PC-3 (cell line): ENCODE measurements around the gene PACRG. TPM values are rescaled to one million over a fixed set of nuclear protein-coding genes. Genes with fewer than 3 reads are reported as not detected.

Experiments
- ATAC-seq: fragments of 200-7000 bp; cut with Tn5 transposase; 2 replicates; pipeline ENCODE4 v1.9.1; 2020; ENCODE audit warnings: mild to moderate bottlenecking, moderate library complexity
- BruUV-seq: library from RNA; stranded (reverse); fragments of 400-500 nt; replicated peaks from 2 replicates; lab custom pipeline; 2021; lab: Mats Ljungman, UMichigan
- CTCF ChIA-PET: fragments of 300-600 bp; sonication (Branson Sonifier 250); formaldehyde crosslinking; loops from one replicate; lab custom pipeline; 2022; ENCODE audit warnings: antibody characterized with exemption; lab: Charles Lee
- POLR2A ChIA-PET: fragments of 300-600 bp; sonication (Branson Sonifier 250); formaldehyde crosslinking; loops from one replicate; lab custom pipeline; 2022; ENCODE audit warnings: antibody characterized with exemption; ENCODE audit not compliant: unreplicated experiment; lab: Charles Lee
- DNase-seq: peaks from one replicate; pipeline ENCODE4 v3.0.0-alpha.2; 2015
- H2AFZ ChIP-seq: fragments of 300-600 bp; sonication (generic); 2 replicates; pipeline ENCODE4 v1.6.0; 2016; ENCODE audit warnings: antibody characterized with exemption, low read length
- H3F3A ChIP-seq: fragments of 300-600 bp; sonication (generic); one replicate; pipeline ENCODE4 v1.6.0; 2017; ENCODE audit warnings: antibody characterized with exemption, low read length, control low read depth, mild to moderate bottlenecking; ENCODE audit not compliant: unreplicated experiment
- H3K27ac ChIP-seq: fragments of 300-600 bp; sonication (generic); 2 replicates; pipeline ENCODE4 v1.5.1; 2016; ENCODE audit warnings: mild to moderate bottlenecking, low read length
- H3K27me3 ChIP-seq: fragments of 300-600 bp; sonication (generic); 2 replicates; pipeline ENCODE4 v1.6.1; 2016; ENCODE audit warnings: low read length, mixed read lengths
- H3K36me3 ChIP-seq: fragments of 300-600 bp; sonication (generic); 2 replicates; pipeline ENCODE4 v1.6.1; 2016; ENCODE audit warnings: low read depth, mixed run types, low read length, mixed read lengths
- H3K4me1 ChIP-seq: fragments of 300-600 bp; sonication (generic); 2 replicates; pipeline ENCODE4 v1.5.1; 2016; ENCODE audit warnings: low read length; ENCODE audit not compliant: insufficient read depth
- H3K4me2 ChIP-seq: fragments of 300-600 bp; sonication (generic); 2 replicates; pipeline ENCODE4 v1.6.0; 2016; ENCODE audit warnings: low read length
- H3K4me3 ChIP-seq: fragments of 300-600 bp; sonication (generic); 2 replicates; pipeline ENCODE4 v1.5.1; 2016; ENCODE audit warnings: mild to moderate bottlenecking, low read length, mixed read lengths
- H3K79me2 ChIP-seq: fragments of 300-600 bp; sonication (generic); 2 replicates; pipeline ENCODE4 v1.6.1; 2017; ENCODE audit warnings: low read length, mixed read lengths
- H3K9ac ChIP-seq: fragments of 300-600 bp; sonication (generic); 2 replicates; pipeline ENCODE4 v1.6.0; 2016; ENCODE audit warnings: mild to moderate bottlenecking, low read length
- H3K9me2 ChIP-seq: fragments of 300-600 bp; sonication (generic); replicated peaks from 2 replicates; pipeline ENCODE4 v1.6.1; 2016; ENCODE audit warnings: mixed run types, low read length, mixed read lengths
- H3K9me3 ChIP-seq: fragments of 300-600 bp; sonication (generic); 2 replicates; pipeline ENCODE4 v1.6.1; 2016; ENCODE audit warnings: low read length, mixed read lengths
- H4K20me1 ChIP-seq: fragments of 300-600 bp; sonication (generic); 2 replicates; pipeline ENCODE4 v1.6.1; 2016; ENCODE audit warnings: low read length, mixed read lengths
- EZH2 ChIP-seq: fragments of 300-600 bp; sonication (generic); IDR thresholded peaks from one replicate; pipeline ENCODE4 v1.6.1; 2017; ENCODE audit warnings: antibody characterized with exemption, mild to moderate bottlenecking, low read length; ENCODE audit not compliant: unreplicated experiment
- EZH2phosphoT487 ChIP-seq: fragments of 300-600 bp; sonication (generic); IDR thresholded peaks from 2 replicates; pipeline ENCODE4 v1.6.1; 2018; ENCODE audit warnings: mild to moderate bottlenecking, antibody characterized with exemption, low read length, borderline replicate concordance
- intact Hi-C: fragments of 100-400 bp; cut with micrococcal nuclease; formaldehyde crosslinking; loops from 2 replicates; pipeline ENCODE4 v1.9.0; 2023
- total RNA-seq: library from RNA; depleted of rRNA; stranded (reverse); fragments of >200 nt; gene quantifications from 2 replicates; pipeline ENCODE4 v1.2.3, GENCODE V29; 2014
- TF ChIP-seq, protein P1 (sequence below): fragments of 300-600 bp; sonication (generic); conservative IDR thresholded peaks from 2 replicates; pipeline ENCODE4 v1.5.1; 2017; ENCODE audit warnings: antibody characterized with exemption, low read depth, mild to moderate bottlenecking, low read length

PACRG gene
- total RNA-seq, 1 experiment from 2014 or later = not detected

DNA sequence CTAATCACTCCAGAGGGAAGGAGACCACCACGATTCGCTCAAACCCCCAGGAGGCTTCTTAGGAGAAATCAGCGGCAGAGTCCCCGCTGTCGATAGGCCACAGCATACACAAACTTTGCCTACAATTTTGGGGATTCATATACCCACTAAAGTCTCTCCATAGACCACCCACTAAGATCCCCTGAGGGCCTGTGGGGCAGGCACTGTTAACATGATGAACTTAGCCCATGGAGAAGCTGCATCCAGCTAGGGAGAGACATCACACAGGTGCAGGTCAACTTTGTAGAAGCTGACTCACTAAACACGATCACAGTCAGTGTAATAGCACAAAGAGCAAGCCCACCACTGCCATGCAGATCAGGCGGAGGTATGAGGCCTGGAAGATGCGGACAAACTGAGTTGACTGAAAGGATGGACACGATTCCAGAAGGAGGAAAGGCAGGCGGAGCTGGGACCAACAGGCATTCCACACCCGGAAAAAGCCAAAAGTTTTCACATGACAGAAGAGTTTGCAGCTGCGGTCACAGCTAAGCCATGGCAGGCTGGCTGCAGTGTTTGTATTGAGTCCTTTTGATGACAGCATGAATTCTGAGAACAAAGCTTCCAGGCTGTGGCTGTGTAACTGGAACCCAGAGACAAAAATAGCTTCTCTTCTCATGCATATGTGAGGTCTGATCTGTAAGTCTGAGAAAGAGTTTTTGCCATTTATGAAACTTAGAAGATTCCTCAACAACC, 611.1 kb downstream of the PACRG start:
- TF ChIP-seq EZH2 (no peak), EZH2phosphoT487 (no peak)
- TF ChIP-seq, protein P1, sequence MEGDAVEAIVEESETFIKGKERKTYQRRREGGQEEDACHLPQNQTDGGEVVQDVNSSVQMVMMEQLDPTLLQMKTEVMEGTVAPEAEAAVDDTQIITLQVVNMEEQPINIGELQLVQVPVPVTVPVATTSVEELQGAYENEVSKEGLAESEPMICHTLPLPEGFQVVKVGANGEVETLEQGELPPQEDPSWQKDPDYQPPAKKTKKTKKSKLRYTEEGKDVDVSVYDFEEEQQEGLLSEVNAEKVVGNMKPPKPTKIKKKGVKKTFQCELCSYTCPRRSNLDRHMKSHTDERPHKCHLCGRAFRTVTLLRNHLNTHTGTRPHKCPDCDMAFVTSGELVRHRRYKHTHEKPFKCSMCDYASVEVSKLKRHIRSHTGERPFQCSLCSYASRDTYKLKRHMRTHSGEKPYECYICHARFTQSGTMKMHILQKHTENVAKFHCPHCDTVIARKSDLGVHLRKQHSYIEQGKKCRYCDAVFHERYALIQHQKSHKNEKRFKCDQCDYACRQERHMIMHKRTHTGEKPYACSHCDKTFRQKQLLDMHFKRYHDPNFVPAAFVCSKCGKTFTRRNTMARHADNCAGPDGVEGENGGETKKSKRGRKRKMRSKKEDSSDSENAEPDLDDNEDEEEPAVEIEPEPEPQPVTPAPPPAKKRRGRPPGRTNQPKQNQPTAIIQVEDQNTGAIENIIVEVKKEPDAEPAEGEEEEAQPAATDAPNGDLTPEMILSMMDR = no peak
- H3K27ac ChIP-seq = no peak overlapping the region
- no peaks in the 10 kb centered on the region for H3K9me2 ChIP-seq
- no peaks in the 10 kb centered on the region for H3K36me3 ChIP-seq
- ATAC-seq = no peak
- no TSS peak for BruUV-seq
- H3K9me3 ChIP-seq = no peaks in the 10 kb centered on the region
- H3K4me1 ChIP-seq = no peaks in the 10 kb centered on the region
- intact Hi-C loops = no loop called here
- no peak overlapping the region for H3K4me2 ChIP-seq
- no peaks in the 10 kb centered on the region for H3F3A ChIP-seq
- H3K9ac ChIP-seq = no peak overlapping the region
- no peaks in the 10 kb centered on the region for H4K20me1 ChIP-seq
- ChIA-PET CTCF (no interaction called here), POLR2A (no interaction called here)
- H3K4me3 ChIP-seq = no peak overlapping the region
- H3K79me2 ChIP-seq = no peaks in the 10 kb centered on the region
- H2AFZ ChIP-seq = no peak overlapping the region
- H3K27me3 ChIP-seq = no peaks in the 10 kb centered on the region
- no peak for DNase-seq

DNA sequence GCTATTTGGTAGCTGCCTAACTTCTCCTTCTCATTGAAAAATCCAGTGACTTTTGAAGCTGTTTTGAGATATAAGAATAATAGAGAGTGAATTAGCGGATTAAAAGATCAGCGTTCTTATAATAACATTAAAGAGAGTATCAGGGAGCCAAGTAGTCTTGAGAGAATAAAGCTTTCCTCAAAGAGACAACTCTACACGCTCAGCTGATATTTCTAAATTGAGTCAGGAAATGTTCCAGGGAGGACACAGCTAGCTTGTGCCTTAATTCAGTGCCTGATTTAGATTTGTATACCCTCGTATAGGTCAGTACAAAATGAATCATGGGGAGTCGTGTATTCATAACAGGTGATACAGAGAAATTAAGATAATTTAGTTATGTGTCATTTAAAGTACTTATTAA, 611.7 kb downstream of the PACRG start:
- TF ChIP-seq EZH2phosphoT487 = no peak
- TF ChIP-seq, protein P1 = no peak
- no peak for TF ChIP-seq EZH2
- no peaks in the 10 kb centered on the region for H3K79me2 ChIP-seq
- no peak overlapping the region for H3K9ac ChIP-seq
- H3K9me2 ChIP-seq = no peaks in the 10 kb centered on the region
- CTCF ChIA-PET = no interaction called here
- no peaks in the 10 kb centered on the region for H3K36me3 ChIP-seq
- H3K4me2 ChIP-seq = no peak overlapping the region
- no peak for ATAC-seq
- H3F3A ChIP-seq = no peaks in the 10 kb centered on the region
- H3K27ac ChIP-seq = no peak overlapping the region
- no peaks in the 10 kb centered on the region for H4K20me1 ChIP-seq
- POLR2A ChIA-PET = interaction anchor here (0.6 kb wide), 1 partner anchor 198 kb away, joined by 6 read pairs; no protein-coding TSS in a partner anchor
- no peak overlapping the region for H2AFZ ChIP-seq
- H3K9me3 ChIP-seq = no peaks in the 10 kb centered on the region
- no peaks in the 10 kb centered on the region for H3K4me1 ChIP-seq
- no peaks in the 10 kb centered on the region for H3K27me3 ChIP-seq
- BruUV-seq = no TSS peak
- no peak for DNase-seq
- intact Hi-C loops = no loop called here
- no peak overlapping the region for H3K4me3 ChIP-seq
